ENCODE measurements around the gene GSS.

- TF ChIP-seq CTCF (IDR thresholded peaks at IDR 0.05) (no peak), POLR2A (IDR thresholded peaks at IDR 0.05) (no peak)
These were observed 28.6 kb upstream of the GSS start for GRCh38 chr20:34983995-34984735.

Data from heart left ventricle (tissue), 13 donors.